Endothelial cell of umbilical vein (primary cell): Measurements from ENCODE around the gene KCNJ18. TPM values are rescaled to one million over a fixed set of nuclear protein-coding genes. Genes with fewer than 3 reads are reported as not detected.
"Not testable (repeated sequence)": the region's sequence is repeated elsewhere in the genome, so short reads cannot be mapped to it uniquely, and the experiment has no call there.

ENCODE experiments used
- BruUV-seq: library from RNA; stranded (reverse); fragments of 400-500 nt; replicated peaks from 2 replicates; lab custom pipeline; 2021; lab: Mats Ljungman, UMichigan
- CTCF ChIA-PET: fragments of 300-600, 350-600 bp; sonication (Branson Sonifier 250); formaldehyde crosslinking; loops from one replicate; lab custom pipeline; 2021; ENCODE audit warnings: antibody characterized with exemption, inconsistent platforms; lab: Charles Lee
- POLR2A ChIA-PET: fragments of 300-600, 350-600 bp; sonication (Branson Sonifier 250); formaldehyde crosslinking; loops from one replicate; lab custom pipeline; 2021; ENCODE audit warnings: antibody characterized with exemption, inconsistent platforms; lab: Charles Lee
- DNase-seq: peaks from one replicate; pipeline ENCODE4 v3.0.0-alpha.2; 2011; ENCODE audit warnings: low read depth, low spot score
- FAIRE-seq: peaks from 2 replicates; lab custom pipeline; 2011; peaks lifted over from hg19 to GRCh38; lab: Jason Lieb, UNC
- H2AFZ ChIP-seq: 2 replicates; pipeline ENCODE4 v1.6.0; 2012; ENCODE audit warnings: low read depth, low read length, control low read depth, inconsistent platforms
- H3K27ac ChIP-seq: 2 replicates; pipeline ENCODE4 v1.5.1; 2011; ENCODE audit warnings: low read depth, mild to moderate bottlenecking, control low read depth, low read length, moderate library complexity; ENCODE audit not compliant: insufficient read depth
- H3K27me3 ChIP-seq, 2 experiments: 2 replicates each; pipeline versions ENCODE4 v1.6.0 to v1.6.1; 2011; ENCODE audit warnings: low read length in 2 of 2, mixed read lengths in 1 of 2; ENCODE audit not compliant: control insufficient read depth in 2 of 2, insufficient read depth in 2 of 2
- H3K36me3 ChIP-seq, 2 experiments: 2 replicates in 1 of 2; 3 replicates in 1 of 2; pipeline ENCODE4 v1.5.1; 2011; ENCODE audit warnings: low read length in 2 of 2, mild to moderate bottlenecking in 1 of 2, moderate library complexity in 1 of 2; ENCODE audit not compliant: control insufficient read depth in 2 of 2, insufficient read depth in 2 of 2; ENCODE audit errors: extremely low read depth in 1 of 2
- H3K4me1 ChIP-seq: 3 replicates; pipeline ENCODE4 v1.5.1; 2011; ENCODE audit warnings: mild to moderate bottlenecking, low read length; ENCODE audit not compliant: control insufficient read depth, insufficient read depth; ENCODE audit errors: extremely low read depth
- H3K4me2 ChIP-seq: 2 replicates; pipeline ENCODE4 v1.6.1; 2011; ENCODE audit warnings: low read length, control low read depth, mixed read lengths; ENCODE audit not compliant: insufficient read depth
- H3K4me3 ChIP-seq, 3 experiments: fragments of 200-600 bp in 1 of 3; sonication (generic), shearing (Covaris generic) in 1 of 3; replicated peaks in 1 of 3; 2 replicates each; pipeline ENCODE4 v1.5.1; 2011 to 2016; ENCODE audit warnings: control low read depth in 3 of 3, low read length in 3 of 3, mild to moderate bottlenecking in 2 of 3, inconsistent platforms in 1 of 3, low read depth in 1 of 3, moderate library complexity in 1 of 3; ENCODE audit not compliant: insufficient read depth in 1 of 3
- H3K79me2 ChIP-seq: 2 replicates; pipeline ENCODE4 v1.6.0; 2012; ENCODE audit warnings: low read length, inconsistent platforms; ENCODE audit not compliant: control insufficient read depth, insufficient read depth
- H3K9ac ChIP-seq: replicated peaks from 2 replicates; pipeline ENCODE3; 2011; ENCODE audit warnings: low read length, control low read depth; ENCODE audit not compliant: insufficient read depth; ENCODE audit errors: extremely low read depth
- H3K9me1 ChIP-seq: replicated peaks from 3 replicates; pipeline ENCODE4 v1.6.0; 2011; ENCODE audit warnings: mild to moderate bottlenecking, low read length; ENCODE audit not compliant: control insufficient read depth, insufficient read depth; ENCODE audit errors: extremely low read depth
- H3K9me3 ChIP-seq: replicated peaks from 2 replicates; pipeline ENCODE4 v1.5.1; 2012; ENCODE audit warnings: low read length, inconsistent platforms; ENCODE audit not compliant: control insufficient read depth, insufficient read depth
- H4K20me1 ChIP-seq: replicated peaks from 2 replicates; pipeline ENCODE3; 2011; ENCODE audit warnings: mild to moderate bottlenecking, low read length; ENCODE audit not compliant: control insufficient read depth, insufficient read depth; ENCODE audit errors: extremely low read depth
- EZH2 ChIP-seq: IDR thresholded peaks from 2 replicates; pipeline ENCODE4 v1.6.1; 2012; ENCODE audit warnings: borderline replicate concordance, low read depth, mild to moderate bottlenecking, moderate library complexity, low read length, inconsistent platforms; ENCODE audit not compliant: severe bottlenecking
- FOS ChIP-seq: IDR thresholded peaks from 2 replicates; pipeline ENCODE4 v1.6.1; 2011; ENCODE audit warnings: mild to moderate bottlenecking, low read length, moderate library complexity, borderline replicate concordance; ENCODE audit not compliant: insufficient read depth
- GATA2 ChIP-seq: IDR thresholded peaks from 2 replicates; pipeline ENCODE4 v1.7.0; 2011; ENCODE audit warnings: low read depth, mild to moderate bottlenecking, moderate library complexity, mixed read lengths, low read length; ENCODE audit not compliant: insufficient read length, insufficient read depth
- JUN ChIP-seq: IDR thresholded peaks from 2 replicates; pipeline ENCODE4 v1.6.1; 2011; ENCODE audit warnings: borderline replicate concordance, low read depth; ENCODE audit not compliant: insufficient read length, insufficient read depth
- MYC ChIP-seq: IDR thresholded peaks from one replicate; pipeline ENCODE4 v1.6.1; 2011; ENCODE audit warnings: mild to moderate bottlenecking, low read depth, low read length
- POLR2A ChIP-seq: IDR thresholded peaks from 2 replicates; pipeline ENCODE4 v1.6.1; 2012; ENCODE audit warnings: low read depth, mild to moderate bottlenecking, control low read depth, low read length
- POLR2AphosphoS5 ChIP-seq: IDR thresholded peaks from 2 replicates; pipeline ENCODE4 v1.6.1; 2012; ENCODE audit warnings: low read depth, mild to moderate bottlenecking, control low read depth, low read length, moderate library complexity; ENCODE audit not compliant: insufficient read depth
- dilution Hi-C: fragments of 300-500 bp; cut with MboI; formaldehyde crosslinking; loops from one replicate; pipeline ENCODE4 v1.15.0; 2019; ENCODE audit warnings: low sequenced_read_pairs; ENCODE audit not compliant: extremely low pct_ligation_motif_present
- intact Hi-C: fragments of 100-400 bp; cut with micrococcal nuclease; formaldehyde crosslinking; loops from one replicate; pipeline ENCODE4 v1.10.0; 2022
- polyA plus RNA-seq, 4 experiments: library from polyadenylated mRNA; depleted of rRNA in 3 of 4; stranded (reverse) in 3 of 4; unstranded in 1 of 4; fragments of >200 nt; gene quantifications; 2 replicates each; pipeline versions ENCODE4 v1.2.1 to v1.2.3, GENCODE V29; 2011 to 2012; ENCODE audit warnings: missing spikeins in 1 of 4
- total RNA-seq: library from RNA; stranded (reverse); gene quantifications from 2 replicates; pipeline ENCODE4 v1.2.3, GENCODE V29; 2021
- TF ChIP-seq, protein P1 (sequence below), 2 donors: IDR thresholded peaks; 1 replicate in 1 of 2; 2 replicates in 1 of 2; pipeline ENCODE4 v1.5.1; 2011; ENCODE audit warnings: low read length in 2 of 2, mild to moderate bottlenecking in 2 of 2, moderate library complexity in 2 of 2, control low read depth in 1 of 2, inconsistent platforms in 1 of 2, low read depth in 1 of 2; ENCODE audit not compliant: insufficient read depth in 1 of 2; ENCODE audit errors: extremely low read depth in 1 of 2
- TF ChIP-seq, protein P2 (sequence below): IDR thresholded peaks from 2 replicates; pipeline ENCODE4 v1.6.1; 2011; ENCODE audit not compliant: insufficient read depth, insufficient read length

The KCNJ18 gene
- total and polyA plus RNA-seq, 2 donors (not counting 3 experiments of a cell fraction or from before 2014, with no cell fraction given), result not detected

DNA sequence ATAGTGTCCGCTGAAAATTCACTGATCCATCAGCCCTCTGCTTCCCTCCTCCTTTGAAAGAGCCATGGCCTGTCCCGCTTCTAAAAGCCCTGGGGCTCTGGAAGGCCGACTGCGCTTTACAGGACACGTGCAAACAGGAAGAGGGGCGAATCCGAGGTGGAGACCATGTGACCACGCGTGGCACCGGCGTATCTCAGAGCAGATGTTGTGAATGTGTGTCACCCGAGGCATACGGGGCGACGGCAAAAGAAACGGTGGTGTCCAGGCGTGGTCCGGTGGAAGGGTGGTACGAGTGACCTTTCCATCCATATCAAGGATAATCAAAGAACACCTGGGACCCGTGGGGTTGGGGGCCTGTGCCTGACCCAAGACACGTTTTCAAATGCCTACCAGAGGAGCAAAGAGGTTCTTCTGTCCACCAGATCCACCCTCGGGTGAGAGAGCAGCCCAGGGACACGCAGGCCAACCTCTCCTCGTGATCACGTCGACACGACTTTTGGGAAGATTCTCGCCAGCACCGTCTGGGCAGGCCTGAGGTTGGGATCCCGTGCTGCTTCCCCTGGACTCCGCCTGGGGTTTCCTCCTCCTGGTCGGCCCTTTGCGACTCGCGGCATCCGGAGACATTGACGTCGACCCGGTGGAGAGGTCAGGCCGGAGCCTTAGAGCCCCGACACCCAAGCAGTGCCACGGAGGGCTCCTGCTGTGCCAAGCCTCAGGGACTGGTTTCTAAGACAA is 7.1 kb upstream of the KCNJ18 start:
- CTCF ChIA-PET, dilution Hi-C loops: not testable (repeated sequence)

DNA sequence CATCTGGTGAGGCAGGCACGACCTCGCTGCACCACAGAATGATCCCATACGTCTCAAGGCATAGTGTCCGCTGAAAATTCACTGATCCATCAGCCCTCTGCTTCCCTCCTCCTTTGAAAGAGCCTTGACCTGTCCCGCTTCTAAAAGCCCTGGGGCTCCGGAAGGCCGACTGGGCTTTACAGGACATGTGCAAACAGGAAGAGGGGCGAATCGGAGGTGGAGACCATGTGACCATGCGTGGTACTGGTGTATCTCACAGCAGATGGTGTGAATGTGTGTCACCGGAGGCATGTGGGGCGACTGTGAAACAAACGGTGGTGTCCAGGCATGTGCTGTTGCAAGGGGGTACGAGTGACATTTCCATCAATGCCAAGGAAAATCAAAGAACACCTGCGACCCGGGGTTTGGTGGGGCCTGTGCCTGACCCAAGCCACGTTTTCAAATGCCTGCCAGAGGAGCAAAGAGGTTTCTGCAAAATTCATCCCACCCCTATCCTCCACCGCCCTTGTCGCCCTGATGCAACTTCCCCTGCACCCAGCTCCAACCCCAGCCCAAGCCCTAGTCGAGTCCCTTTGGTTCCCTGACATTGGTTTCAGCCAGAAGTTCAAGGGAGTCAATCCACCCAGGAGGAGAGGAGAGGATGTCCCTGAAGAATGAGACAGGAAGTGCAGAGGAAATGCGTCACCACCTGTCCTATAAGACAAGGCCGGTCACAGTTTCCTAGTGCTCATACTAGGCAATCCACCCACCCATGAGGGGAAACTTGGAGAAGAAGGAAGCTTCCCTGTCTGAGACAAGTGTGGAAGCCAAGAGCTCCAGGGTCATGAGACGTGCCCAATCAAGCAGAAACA is 5.9 kb upstream of the KCNJ18 start:
- TF ChIP-seq FOS (no peak), JUN (no peak), GATA2 (no peak), MYC (no peak), POLR2A (no peak), EZH2 (no peak), POLR2AphosphoS5 (no peak)
- TF ChIP-seq, protein P1, sequence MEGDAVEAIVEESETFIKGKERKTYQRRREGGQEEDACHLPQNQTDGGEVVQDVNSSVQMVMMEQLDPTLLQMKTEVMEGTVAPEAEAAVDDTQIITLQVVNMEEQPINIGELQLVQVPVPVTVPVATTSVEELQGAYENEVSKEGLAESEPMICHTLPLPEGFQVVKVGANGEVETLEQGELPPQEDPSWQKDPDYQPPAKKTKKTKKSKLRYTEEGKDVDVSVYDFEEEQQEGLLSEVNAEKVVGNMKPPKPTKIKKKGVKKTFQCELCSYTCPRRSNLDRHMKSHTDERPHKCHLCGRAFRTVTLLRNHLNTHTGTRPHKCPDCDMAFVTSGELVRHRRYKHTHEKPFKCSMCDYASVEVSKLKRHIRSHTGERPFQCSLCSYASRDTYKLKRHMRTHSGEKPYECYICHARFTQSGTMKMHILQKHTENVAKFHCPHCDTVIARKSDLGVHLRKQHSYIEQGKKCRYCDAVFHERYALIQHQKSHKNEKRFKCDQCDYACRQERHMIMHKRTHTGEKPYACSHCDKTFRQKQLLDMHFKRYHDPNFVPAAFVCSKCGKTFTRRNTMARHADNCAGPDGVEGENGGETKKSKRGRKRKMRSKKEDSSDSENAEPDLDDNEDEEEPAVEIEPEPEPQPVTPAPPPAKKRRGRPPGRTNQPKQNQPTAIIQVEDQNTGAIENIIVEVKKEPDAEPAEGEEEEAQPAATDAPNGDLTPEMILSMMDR (IDR thresholded peaks at IDR 0.05; ENCODE audit: extremely low read depth in 1 of 2, insufficient read depth in 1 of 2, low read depth in 1 of 2, low read length in 2 of 2), result no peak
- TF ChIP-seq, protein P2, sequence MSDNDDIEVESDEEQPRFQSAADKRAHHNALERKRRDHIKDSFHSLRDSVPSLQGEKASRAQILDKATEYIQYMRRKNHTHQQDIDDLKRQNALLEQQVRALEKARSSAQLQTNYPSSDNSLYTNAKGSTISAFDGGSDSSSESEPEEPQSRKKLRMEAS, result no peak
- Histone ChIP-seq H4K20me1 (no peaks in the 10 kb centered on the region), H3K9ac (no peak overlapping the region), H3K9me3 (peaks cover 7% of the 10 kb centered on the region), H3K9me1 (no peaks in the 10 kb centered on the region), H3K4me2 (no peak overlapping the region), H3K4me1 (no peaks in the 10 kb centered on the region), H3K36me3 (no peaks in the 10 kb centered on the region), H3K27ac (no peak overlapping the region), H3K4me3 (no peak overlapping the region), H2AFZ (no peak overlapping the region), H3K79me2 (no peaks in the 10 kb centered on the region), H3K27me3 (no peaks in the 10 kb centered on the region)
- FAIRE-seq, result no peak
- no peak for DNase-seq
- CTCF ChIA-PET, result no interaction called here
- POLR2A ChIA-PET, result no interaction called here
- no TSS peak for BruUV-seq
- intact Hi-C loops, result no loop called here
- dilution Hi-C loops, result no loop called here

More for the DNA sequence above, 7.1 kb upstream of the KCNJ18 start:
- H3K4me2 ChIP-seq, H3K4me3 ChIP-seq, H3K79me2 ChIP-seq, H3K9me3 ChIP-seq, intact Hi-C loops, H3K27me3 ChIP-seq, H3K36me3 ChIP-seq, FAIRE-seq, DNase-seq, H3K27ac ChIP-seq, H3K4me1 ChIP-seq, H4K20me1 ChIP-seq, H3K9me1 ChIP-seq, H3K9ac ChIP-seq, BruUV-seq, POLR2A ChIA-PET, H2AFZ ChIP-seq: not testable (repeated sequence)
